ENCODE data around the gene WASF1. TPM values are rescaled to one million over a fixed set of nuclear protein-coding genes. Genes with fewer than 3 reads are reported as not detected.
"Not testable (repeated sequence)": the region's sequence is repeated elsewhere in the genome, so short reads cannot be mapped to it uniquely, and the experiment has no call there.

WASF1 gene
- polyA plus RNA-seq, 4 donors, result 0.89 to 4.7 (median 2.8) TPM

- H3K27ac ChIP-seq (ENCODE audit: low read depth in 1 of 3, low read length in 2 of 3), result no peak overlapping the region
- no peaks in the 10 kb centered on the region for H3K4me1 ChIP-seq (ENCODE audit: control insufficient read depth in 3 of 3, insufficient read depth in 2 of 3, low read depth in 1 of 3, low read length in 2 of 3)
- H3K36me3 ChIP-seq (ENCODE audit: control insufficient read depth in 3 of 3, insufficient read depth in 2 of 3, low read depth in 1 of 3, low read length in 3 of 3), result no peaks in the 10 kb centered on the region
- DNase-seq (no peak), FAIRE-seq (no peak)
- H3K27me3 ChIP-seq (ENCODE audit: control insufficient read depth in 3 of 3, insufficient read depth in 3 of 3, low read length in 3 of 3), result no peaks in the 10 kb centered on the region
- 66 to 84% (median 72%) methylated on average over 3 of the region's 3 CpGs for WGBS, 3 donors
- no peaks in the 10 kb centered on the region for H3K9me3 ChIP-seq (ENCODE audit: control insufficient read depth in 2 of 2, insufficient read depth in 1 of 2, low read depth in 1 of 2, low read length in 1 of 2)
- no peak overlapping the region for H3K4me3 ChIP-seq (ENCODE audit: low read depth in 1 of 3, low read length in 3 of 3)
These were observed 31.6 kb downstream of the WASF1 start for GRCh38 chr6:110147870-110148269.

- DNase-seq (no peak), FAIRE-seq (no peak)
- H3K4me1 ChIP-seq (ENCODE audit: control insufficient read depth in 3 of 3, insufficient read depth in 2 of 3, low read depth in 1 of 3, low read length in 2 of 3), result no peaks in the 10 kb centered on the region
- no peaks in the 10 kb centered on the region for H3K36me3 ChIP-seq (ENCODE audit: control insufficient read depth in 3 of 3, insufficient read depth in 2 of 3, low read depth in 1 of 3, low read length in 3 of 3)
- peaks cover 0 to 15% of the 10 kb centered on the region in 2 donors for H3K9me3 ChIP-seq (ENCODE audit: control insufficient read depth in 2 of 2, insufficient read depth in 1 of 2, low read depth in 1 of 2, low read length in 1 of 2)
- H3K27me3 ChIP-seq (ENCODE audit: control insufficient read depth in 3 of 3, insufficient read depth in 3 of 3, low read length in 3 of 3), result no peaks in the 10 kb centered on the region
- no peak overlapping the region for H3K4me3 ChIP-seq (ENCODE audit: low read depth in 1 of 3, low read length in 3 of 3)
- 79 to 90% (median 86%) methylated on average over 2 of the region's 2 CpGs for WGBS, 3 donors
- H3K27ac ChIP-seq (ENCODE audit: low read depth in 1 of 3, low read length in 2 of 3), result no peak overlapping the region
These were observed 38.8 kb downstream of the WASF1 start for GRCh38 chr6:110140650-110141049.

DNA sequence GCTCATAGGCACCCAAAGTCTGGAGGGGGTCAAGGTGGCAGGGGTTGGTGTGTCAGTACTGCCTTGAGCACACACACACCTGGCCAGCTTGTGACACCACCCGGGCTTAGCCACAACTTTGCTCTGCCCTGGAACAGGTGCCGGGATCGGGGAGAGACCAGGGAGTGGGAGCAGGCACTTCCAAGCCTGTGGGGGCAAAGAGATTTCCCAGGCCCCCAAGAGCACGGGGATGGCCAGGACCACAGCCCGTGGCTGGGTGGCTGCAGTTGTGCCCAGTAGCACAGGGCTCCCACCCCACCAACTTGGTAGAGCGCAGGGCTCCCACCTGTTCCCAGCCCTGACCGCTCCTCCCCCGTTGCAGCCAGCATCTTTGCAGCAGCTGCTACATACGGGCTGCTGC is 40.4 kb downstream of the WASF1 start:
- 94 to 95% (median 94%) methylated on average over 8 to 9 of the region's 9 CpGs for WGBS, 3 donors
- H3K4me1 ChIP-seq (ENCODE audit: control insufficient read depth in 3 of 3, insufficient read depth in 2 of 3, low read depth in 1 of 3, low read length in 2 of 3), result no peaks in the 10 kb centered on the region
- no peaks in the 10 kb centered on the region for H3K36me3 ChIP-seq (ENCODE audit: control insufficient read depth in 3 of 3, insufficient read depth in 2 of 3, low read depth in 1 of 3, low read length in 3 of 3)
- DNase-seq, result no peak
- FAIRE-seq, result no peak
- no peak overlapping the region for H3K27ac ChIP-seq (ENCODE audit: low read depth in 1 of 3, low read length in 2 of 3)
- no peaks in the 10 kb centered on the region for H3K27me3 ChIP-seq (ENCODE audit: control insufficient read depth in 3 of 3, insufficient read depth in 3 of 3, low read length in 3 of 3)
- H3K4me3 ChIP-seq (ENCODE audit: low read depth in 1 of 3, low read length in 3 of 3), result no peak overlapping the region
- H3K9me3 ChIP-seq (ENCODE audit: control insufficient read depth in 2 of 2, insufficient read depth in 1 of 2, low read depth in 1 of 2, low read length in 1 of 2), result peaks cover 0 to 15% of the 10 kb centered on the region in 2 donors

GRCh38 chr6:110137924-110138887 is 41.3 kb downstream of the WASF1 start:
- Histone ChIP-seq H3K4me1 (ENCODE audit: control insufficient read depth in 3 of 3, insufficient read depth in 2 of 3, low read depth in 1 of 3, low read length in 2 of 3) (no peaks in the 10 kb centered on the region), H3K27me3 (ENCODE audit: control insufficient read depth in 3 of 3, insufficient read depth in 3 of 3, low read length in 3 of 3) (no peaks in the 10 kb centered on the region), H3K27ac (ENCODE audit: low read depth in 1 of 3, low read length in 2 of 3) (no peak overlapping the region), H3K4me3 (ENCODE audit: low read depth in 1 of 3, low read length in 3 of 3) (no peak overlapping the region), H3K9me3 (ENCODE audit: control insufficient read depth in 2 of 2, insufficient read depth in 1 of 2, low read depth in 1 of 2, low read length in 1 of 2) (peaks cover 0 to 15% of the 10 kb centered on the region in 2 donors), H3K36me3 (ENCODE audit: control insufficient read depth in 3 of 3, insufficient read depth in 2 of 3, low read depth in 1 of 3, low read length in 3 of 3) (no peaks in the 10 kb centered on the region)
- no peak for FAIRE-seq
- no peak for DNase-seq
- WGBS, 3 donors, result 93 to 95% (median 93%) methylated on average over 10 of the region's 10 CpGs

- Histone ChIP-seq H3K36me3 (ENCODE audit: control insufficient read depth in 3 of 3, insufficient read depth in 2 of 3, low read depth in 1 of 3, low read length in 3 of 3) (no peaks in the 10 kb centered on the region), H3K27ac (ENCODE audit: low read depth in 1 of 3, low read length in 2 of 3) (no peak overlapping the region), H3K4me3 (ENCODE audit: low read depth in 1 of 3, low read length in 3 of 3) (no peak overlapping the region), H3K27me3 (ENCODE audit: control insufficient read depth in 3 of 3, insufficient read depth in 3 of 3, low read length in 3 of 3) (no peaks in the 10 kb centered on the region), H3K9me3 (ENCODE audit: control insufficient read depth in 2 of 2, insufficient read depth in 1 of 2, low read depth in 1 of 2, low read length in 1 of 2) (no peaks in the 10 kb centered on the region), H3K4me1 (ENCODE audit: control insufficient read depth in 3 of 3, insufficient read depth in 2 of 3, low read depth in 1 of 3, low read length in 2 of 3) (no peaks in the 10 kb centered on the region)
- FAIRE-seq, result no peak
- no peak for DNase-seq
These were observed 49.1 kb downstream of the WASF1 start for GRCh38 chr6:110130362-110130761.

DNA sequence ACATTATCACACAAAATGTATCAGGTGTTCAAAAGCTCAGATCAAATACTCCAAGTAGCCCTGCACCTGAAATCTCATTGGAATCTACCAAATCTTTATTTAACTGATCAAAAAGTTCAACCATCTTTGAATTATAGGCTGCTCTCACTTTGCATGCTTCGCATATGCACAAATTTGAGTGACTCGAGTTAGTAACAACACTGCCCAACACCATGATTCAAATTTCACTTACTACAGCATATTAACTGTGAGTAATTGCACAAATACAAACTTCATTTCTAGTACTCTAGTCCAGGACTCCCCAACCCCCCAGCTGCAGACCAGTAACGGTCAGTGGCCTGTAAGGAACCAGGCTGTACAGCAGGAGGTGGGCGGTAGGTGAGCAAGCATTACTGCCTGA is 51.1 kb downstream of the WASF1 start:
- 82 to 88% (median 85%) methylated on average over 4 of the region's 4 CpGs for WGBS, 3 donors
- FAIRE-seq, result no peak
- no peak overlapping the region for H3K27ac ChIP-seq (ENCODE audit: low read depth in 1 of 3, low read length in 2 of 3)
- no peaks in the 10 kb centered on the region for H3K36me3 ChIP-seq (ENCODE audit: control insufficient read depth in 3 of 3, insufficient read depth in 2 of 3, low read depth in 1 of 3, low read length in 3 of 3)
- no peaks in the 10 kb centered on the region for H3K27me3 ChIP-seq (ENCODE audit: control insufficient read depth in 3 of 3, insufficient read depth in 3 of 3, low read length in 3 of 3)
- H3K4me1 ChIP-seq (ENCODE audit: control insufficient read depth in 3 of 3, insufficient read depth in 2 of 3, low read depth in 1 of 3, low read length in 2 of 3), result no peaks in the 10 kb centered on the region
- no peak for DNase-seq
- peaks cover 0 to 3% of the 10 kb centered on the region in 2 donors for H3K9me3 ChIP-seq (ENCODE audit: control insufficient read depth in 2 of 2, insufficient read depth in 1 of 2, low read depth in 1 of 2, low read length in 1 of 2)
- H3K4me3 ChIP-seq (ENCODE audit: low read depth in 1 of 3, low read length in 3 of 3), result no peak overlapping the region

DNA sequence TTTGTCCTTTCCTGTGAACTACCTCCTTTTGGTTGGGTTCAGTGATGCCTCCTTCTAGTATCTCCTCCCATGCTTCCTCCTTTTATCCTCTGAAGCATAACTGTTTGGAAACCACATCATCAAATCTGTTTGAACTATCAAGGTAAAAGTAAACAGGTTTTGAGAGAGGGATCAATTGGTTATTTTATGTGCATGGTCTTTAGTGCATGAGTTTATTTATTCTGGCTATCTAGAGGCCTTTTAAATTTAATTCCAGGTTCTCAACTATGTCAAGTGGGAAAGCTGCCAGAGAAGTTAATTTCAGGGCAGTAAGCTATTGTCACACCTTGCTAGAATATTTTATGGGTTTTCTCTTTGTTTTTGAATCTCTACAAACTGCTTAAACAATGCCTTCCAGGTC is 54.1 kb downstream of the WASF1 start:
- H3K9me3 ChIP-seq (ENCODE audit: control insufficient read depth in 2 of 2, insufficient read depth in 1 of 2, low read depth in 1 of 2, low read length in 1 of 2), result peaks cover 0 to 3% of the 10 kb centered on the region in 2 donors
- no peaks in the 10 kb centered on the region for H3K27me3 ChIP-seq (ENCODE audit: control insufficient read depth in 3 of 3, insufficient read depth in 3 of 3, low read length in 3 of 3)
- H3K36me3 ChIP-seq (ENCODE audit: control insufficient read depth in 3 of 3, insufficient read depth in 2 of 3, low read depth in 1 of 3, low read length in 3 of 3), result no peaks in the 10 kb centered on the region
- no peak overlapping the region for H3K27ac ChIP-seq (ENCODE audit: low read depth in 1 of 3, low read length in 2 of 3)
- H3K4me1 ChIP-seq (ENCODE audit: control insufficient read depth in 3 of 3, insufficient read depth in 2 of 3, low read depth in 1 of 3, low read length in 2 of 3), result no peaks in the 10 kb centered on the region
- no peak overlapping the region for H3K4me3 ChIP-seq (ENCODE audit: low read depth in 1 of 3, low read length in 3 of 3)
- no peak for FAIRE-seq
- no peak for DNase-seq

GRCh38 chr6:110121655-110122054 is 57.8 kb downstream of the WASF1 start:
- not testable (repeated sequence) for FAIRE-seq; H3K36me3 ChIP-seq (ENCODE audit: control insufficient read depth in 3 of 3, insufficient read depth in 2 of 3, low read depth in 1 of 3, low read length in 3 of 3); H3K4me3 ChIP-seq (ENCODE audit: low read depth in 1 of 3, low read length in 3 of 3); H3K4me1 ChIP-seq (ENCODE audit: control insufficient read depth in 3 of 3, insufficient read depth in 2 of 3, low read depth in 1 of 3, low read length in 2 of 3); H3K27ac ChIP-seq (ENCODE audit: low read depth in 1 of 3, low read length in 2 of 3); H3K9me3 ChIP-seq (ENCODE audit: control insufficient read depth in 2 of 2, insufficient read depth in 1 of 2, low read depth in 1 of 2, low read length in 1 of 2); H3K27me3 ChIP-seq (ENCODE audit: control insufficient read depth in 3 of 3, insufficient read depth in 3 of 3, low read length in 3 of 3); DNase-seq
- 91 to 98% (median 97%) methylated on average over 4 of the region's 4 CpGs for WGBS, 3 donors

DNA sequence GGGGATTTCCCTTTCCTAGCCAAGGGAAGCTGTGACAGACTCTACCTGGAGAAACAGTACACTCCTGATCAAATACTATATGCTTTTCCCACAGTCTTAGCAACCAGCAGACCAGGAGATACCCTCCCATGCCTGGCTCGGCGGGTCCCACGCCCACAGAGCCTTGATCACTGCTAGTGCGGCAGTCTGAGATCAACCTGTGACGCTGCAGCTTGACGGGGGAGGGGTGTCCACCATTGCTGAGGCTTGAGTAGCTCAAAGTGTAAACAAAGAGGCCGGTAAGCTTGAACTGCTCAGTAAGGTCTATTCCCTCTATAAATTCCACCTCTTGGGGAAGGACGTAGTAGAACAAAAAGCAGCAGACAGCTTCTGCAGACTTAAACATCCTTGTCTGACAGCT is 63.2 kb downstream of the WASF1 start:
- Histone ChIP-seq H3K4me3 (ENCODE audit: low read depth in 1 of 3, low read length in 3 of 3) (no peak overlapping the region), H3K27me3 (ENCODE audit: control insufficient read depth in 3 of 3, insufficient read depth in 3 of 3, low read length in 3 of 3) (no peaks in the 10 kb centered on the region), H3K27ac (ENCODE audit: low read depth in 1 of 3, low read length in 2 of 3) (no peak overlapping the region), H3K36me3 (ENCODE audit: control insufficient read depth in 3 of 3, insufficient read depth in 2 of 3, low read depth in 1 of 3, low read length in 3 of 3) (no peaks in the 10 kb centered on the region), H3K9me3 (ENCODE audit: control insufficient read depth in 2 of 2, insufficient read depth in 1 of 2, low read depth in 1 of 2, low read length in 1 of 2) (no peaks in the 10 kb centered on the region), H3K4me1 (ENCODE audit: control insufficient read depth in 3 of 3, insufficient read depth in 2 of 3, low read depth in 1 of 3, low read length in 2 of 3) (no peaks in the 10 kb centered on the region)
- FAIRE-seq (no peak), DNase-seq (no peak)
- 81 to 86% (median 85%) methylated on average over 8 of the region's 8 CpGs for WGBS, 3 donors

Measured in small intestine (tissue), 7 donors.